Measurements from ENCODE around the gene SLA2. TPM values are rescaled to one million over a fixed set of nuclear protein-coding genes. Genes with fewer than 3 reads are reported as not detected.

SLA2 gene
- total and polyA plus RNA-seq, 2 donors (not counting 1 experiment from before 2014, with no cell fraction given), result not detected

DNA sequence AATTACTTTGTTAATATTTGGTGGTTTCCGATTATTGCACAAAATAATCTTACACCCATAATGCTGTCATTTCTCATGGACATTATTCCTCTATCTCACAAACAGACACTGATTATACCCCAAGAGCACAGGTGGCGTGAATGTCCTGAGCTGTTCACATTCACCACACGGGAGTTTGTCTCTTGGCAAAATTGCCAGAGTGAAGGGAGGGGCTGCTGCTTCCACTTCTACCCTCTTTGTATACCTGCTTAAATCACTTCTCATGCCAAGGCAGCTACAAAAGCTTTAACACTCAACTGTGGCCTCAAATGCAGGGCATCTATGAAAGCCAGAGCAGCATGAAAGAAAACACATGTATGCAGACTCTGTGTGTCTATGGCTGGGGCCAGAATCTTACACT lies 41.9 kb upstream of the SLA2 start:
- no peak for DNase-seq (ENCODE audit: low read depth in 2 of 2)
- Histone ChIP-seq H2AFZ (ENCODE audit: low read length) (no peak overlapping the region), H4K20me1 (ENCODE audit: control insufficient read depth, extremely low read depth, insufficient read depth, low read length) (no peaks in the 10 kb centered on the region), H3K4me3 (replicated peaks in 1 of 4; ENCODE audit: control extremely low read depth in 1 of 4, insufficient read depth in 1 of 4, low read depth in 3 of 4, low read length in 4 of 4) (no peak overlapping the region), H3K27me3 (ENCODE audit: control insufficient read depth, insufficient read depth, low read length) (no peaks in the 10 kb centered on the region), H3K9ac (ENCODE audit: insufficient read depth, low read length) (no peak overlapping the region), H3K4me2 (ENCODE audit: extremely low read depth, insufficient read depth, low read length) (no peak overlapping the region), H3K4me1 (ENCODE audit: control insufficient read depth, extremely low read depth, insufficient read depth, low read length) (no peaks in the 10 kb centered on the region), H3K79me2 (ENCODE audit: control insufficient read depth, insufficient read depth, low read length) (no peaks in the 10 kb centered on the region), H3K9me3 (ENCODE audit: control insufficient read depth, insufficient read depth, low read depth, low read length) (no peaks in the 10 kb centered on the region), H3K27ac (ENCODE audit: insufficient read depth, low read length) (no peak overlapping the region), H3K36me3 (ENCODE audit: control insufficient read depth, insufficient read depth, low read length) (no peaks in the 10 kb centered on the region)
- no peak for TF ChIP-seq EZH2 (IDR thresholded peaks at IDR 0.05; ENCODE audit: low read length, missing control alignments)
- TF ChIP-seq, protein P1, sequence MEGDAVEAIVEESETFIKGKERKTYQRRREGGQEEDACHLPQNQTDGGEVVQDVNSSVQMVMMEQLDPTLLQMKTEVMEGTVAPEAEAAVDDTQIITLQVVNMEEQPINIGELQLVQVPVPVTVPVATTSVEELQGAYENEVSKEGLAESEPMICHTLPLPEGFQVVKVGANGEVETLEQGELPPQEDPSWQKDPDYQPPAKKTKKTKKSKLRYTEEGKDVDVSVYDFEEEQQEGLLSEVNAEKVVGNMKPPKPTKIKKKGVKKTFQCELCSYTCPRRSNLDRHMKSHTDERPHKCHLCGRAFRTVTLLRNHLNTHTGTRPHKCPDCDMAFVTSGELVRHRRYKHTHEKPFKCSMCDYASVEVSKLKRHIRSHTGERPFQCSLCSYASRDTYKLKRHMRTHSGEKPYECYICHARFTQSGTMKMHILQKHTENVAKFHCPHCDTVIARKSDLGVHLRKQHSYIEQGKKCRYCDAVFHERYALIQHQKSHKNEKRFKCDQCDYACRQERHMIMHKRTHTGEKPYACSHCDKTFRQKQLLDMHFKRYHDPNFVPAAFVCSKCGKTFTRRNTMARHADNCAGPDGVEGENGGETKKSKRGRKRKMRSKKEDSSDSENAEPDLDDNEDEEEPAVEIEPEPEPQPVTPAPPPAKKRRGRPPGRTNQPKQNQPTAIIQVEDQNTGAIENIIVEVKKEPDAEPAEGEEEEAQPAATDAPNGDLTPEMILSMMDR (conservative IDR thresholded peaks at IDR 0.05 in 1 of 2, IDR thresholded peaks at IDR 0.05 in 1 of 2; ENCODE audit: low read depth in 1 of 2, low read length in 2 of 2), result no peak

DNA sequence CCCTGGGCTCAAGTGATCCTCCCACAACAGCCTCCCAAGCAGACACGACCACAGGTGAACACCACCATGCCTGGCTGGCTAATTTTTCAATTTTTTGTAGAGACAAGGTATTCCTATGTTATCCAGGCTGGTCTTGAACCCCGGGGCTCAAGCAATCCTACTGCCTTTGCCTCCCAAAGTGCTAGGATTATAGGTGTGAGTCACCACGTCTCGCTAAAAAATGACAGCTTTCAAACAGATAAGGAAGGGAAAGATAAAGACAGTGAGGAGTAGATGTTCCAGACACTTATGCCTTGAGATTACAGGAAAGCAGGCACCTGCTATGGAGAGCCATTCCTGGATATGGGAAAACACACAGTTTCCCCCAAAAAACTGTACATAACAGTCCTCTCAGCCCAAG lies 40.9 kb upstream of the SLA2 start:
- Histone ChIP-seq H3K27me3 (ENCODE audit: control insufficient read depth, insufficient read depth, low read length) (no peaks in the 10 kb centered on the region), H2AFZ (ENCODE audit: low read length) (no peak overlapping the region), H3K9me3 (ENCODE audit: control insufficient read depth, insufficient read depth, low read depth, low read length) (no peaks in the 10 kb centered on the region), H3K4me3 (replicated peaks in 1 of 4; ENCODE audit: control extremely low read depth in 1 of 4, insufficient read depth in 1 of 4, low read depth in 3 of 4, low read length in 4 of 4) (no peak overlapping the region), H3K9ac (ENCODE audit: insufficient read depth, low read length) (no peak overlapping the region), H3K27ac (ENCODE audit: insufficient read depth, low read length) (no peak overlapping the region), H4K20me1 (ENCODE audit: control insufficient read depth, extremely low read depth, insufficient read depth, low read length) (no peaks in the 10 kb centered on the region), H3K36me3 (ENCODE audit: control insufficient read depth, insufficient read depth, low read length) (no peaks in the 10 kb centered on the region), H3K4me1 (ENCODE audit: control insufficient read depth, extremely low read depth, insufficient read depth, low read length) (no peaks in the 10 kb centered on the region), H3K4me2 (ENCODE audit: extremely low read depth, insufficient read depth, low read length) (no peak overlapping the region), H3K79me2 (ENCODE audit: control insufficient read depth, insufficient read depth, low read length) (no peaks in the 10 kb centered on the region)
- TF ChIP-seq EZH2 (IDR thresholded peaks at IDR 0.05; ENCODE audit: low read length, missing control alignments), result no peak
- TF ChIP-seq, protein P1 (conservative IDR thresholded peaks at IDR 0.05 in 1 of 2, IDR thresholded peaks at IDR 0.05 in 1 of 2; ENCODE audit: low read depth in 1 of 2, low read length in 2 of 2), result no peak
- no peak for DNase-seq (ENCODE audit: low read depth in 2 of 2)

DNA sequence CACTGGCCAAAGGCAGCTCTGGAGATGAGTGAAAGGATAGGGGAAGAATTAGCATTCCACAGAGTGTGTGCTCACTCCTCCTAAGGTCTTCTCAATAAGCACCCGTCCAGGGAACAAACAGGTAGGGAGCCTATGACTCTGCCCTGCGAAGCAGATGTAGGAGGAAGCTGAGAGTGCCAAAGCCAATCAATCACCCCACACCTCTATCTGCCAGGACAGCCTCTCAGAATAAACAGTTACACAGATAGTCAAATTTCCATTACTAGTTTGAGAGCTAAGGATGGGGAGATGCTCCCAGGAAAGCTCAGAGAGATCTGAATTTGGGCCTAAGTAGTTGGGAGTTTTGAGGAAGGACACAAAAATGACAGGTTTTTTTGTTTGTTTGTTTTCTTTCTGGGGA lies 40.5 kb upstream of the SLA2 start:
- H3K79me2 ChIP-seq (ENCODE audit: control insufficient read depth, insufficient read depth, low read length), result no peaks in the 10 kb centered on the region
- H3K4me2 ChIP-seq (ENCODE audit: extremely low read depth, insufficient read depth, low read length), result no peak overlapping the region
- H3K4me1 ChIP-seq (ENCODE audit: control insufficient read depth, extremely low read depth, insufficient read depth, low read length), result no peaks in the 10 kb centered on the region
- H3K9ac ChIP-seq (ENCODE audit: insufficient read depth, low read length), result no peak overlapping the region
- no peaks in the 10 kb centered on the region for H3K36me3 ChIP-seq (ENCODE audit: control insufficient read depth, insufficient read depth, low read length)
- no peak overlapping the region for H3K4me3 ChIP-seq (replicated peaks in 1 of 4; ENCODE audit: control extremely low read depth in 1 of 4, insufficient read depth in 1 of 4, low read depth in 3 of 4, low read length in 4 of 4)
- H3K27ac ChIP-seq (ENCODE audit: insufficient read depth, low read length), result no peak overlapping the region
- H3K9me3 ChIP-seq (ENCODE audit: control insufficient read depth, insufficient read depth, low read depth, low read length), result no peaks in the 10 kb centered on the region
- H3K27me3 ChIP-seq (ENCODE audit: control insufficient read depth, insufficient read depth, low read length), result no peaks in the 10 kb centered on the region
- H2AFZ ChIP-seq (ENCODE audit: low read length), result no peak overlapping the region
- no peaks in the 10 kb centered on the region for H4K20me1 ChIP-seq (ENCODE audit: control insufficient read depth, extremely low read depth, insufficient read depth, low read length)
- no peak for DNase-seq (ENCODE audit: low read depth in 2 of 2)
- TF ChIP-seq, protein P1 (conservative IDR thresholded peaks at IDR 0.05 in 1 of 2, IDR thresholded peaks at IDR 0.05 in 1 of 2; ENCODE audit: low read depth in 1 of 2, low read length in 2 of 2), result no peak
- TF ChIP-seq EZH2 (IDR thresholded peaks at IDR 0.05; ENCODE audit: low read length, missing control alignments), result no peak

Data from fibroblast of lung (primary cell).